ENCODE measurements around the gene NLRP14.

DNA sequence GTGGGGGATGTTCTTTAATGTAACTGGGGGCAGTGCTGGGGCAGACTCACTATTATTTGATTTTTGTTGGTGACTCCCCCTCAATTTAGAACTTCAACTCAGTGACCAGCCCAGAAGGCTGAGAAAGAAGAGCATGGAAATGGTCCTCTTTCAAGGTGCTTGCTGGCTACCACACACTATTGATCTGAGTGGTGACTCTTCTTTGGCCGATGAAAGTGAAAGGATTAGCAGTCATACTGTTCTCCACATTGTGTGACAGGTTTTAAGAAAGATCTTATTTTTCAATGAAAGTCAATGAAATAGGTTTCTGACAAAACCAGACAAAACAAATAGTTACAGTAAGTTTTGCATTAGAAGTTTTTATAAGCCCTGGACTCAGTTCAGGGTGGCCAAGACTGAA lies 29.9 kb downstream of the NLRP14 start:
- TF ChIP-seq, protein P1, sequence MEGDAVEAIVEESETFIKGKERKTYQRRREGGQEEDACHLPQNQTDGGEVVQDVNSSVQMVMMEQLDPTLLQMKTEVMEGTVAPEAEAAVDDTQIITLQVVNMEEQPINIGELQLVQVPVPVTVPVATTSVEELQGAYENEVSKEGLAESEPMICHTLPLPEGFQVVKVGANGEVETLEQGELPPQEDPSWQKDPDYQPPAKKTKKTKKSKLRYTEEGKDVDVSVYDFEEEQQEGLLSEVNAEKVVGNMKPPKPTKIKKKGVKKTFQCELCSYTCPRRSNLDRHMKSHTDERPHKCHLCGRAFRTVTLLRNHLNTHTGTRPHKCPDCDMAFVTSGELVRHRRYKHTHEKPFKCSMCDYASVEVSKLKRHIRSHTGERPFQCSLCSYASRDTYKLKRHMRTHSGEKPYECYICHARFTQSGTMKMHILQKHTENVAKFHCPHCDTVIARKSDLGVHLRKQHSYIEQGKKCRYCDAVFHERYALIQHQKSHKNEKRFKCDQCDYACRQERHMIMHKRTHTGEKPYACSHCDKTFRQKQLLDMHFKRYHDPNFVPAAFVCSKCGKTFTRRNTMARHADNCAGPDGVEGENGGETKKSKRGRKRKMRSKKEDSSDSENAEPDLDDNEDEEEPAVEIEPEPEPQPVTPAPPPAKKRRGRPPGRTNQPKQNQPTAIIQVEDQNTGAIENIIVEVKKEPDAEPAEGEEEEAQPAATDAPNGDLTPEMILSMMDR (conservative IDR thresholded peaks at IDR 0.05; ENCODE audit: low read length) = no peak
- TF ChIP-seq EZH2phosphoT487 (IDR thresholded peaks at IDR 0.05; ENCODE audit: borderline replicate concordance) = no peak

Measured in Loucy (cell line).